Smooth muscle cell of bladder (primary cell): Measurements from ENCODE around the gene WNT5B. TPM values are rescaled to one million over a fixed set of nuclear protein-coding genes. Genes with fewer than 3 reads are reported as not detected.

Experiments
- total RNA-seq: library from RNA; depleted of rRNA; stranded (reverse); fragments of >200 nt; gene quantifications from 2 replicates; pipeline ENCODE4 v1.2.3, GENCODE V29; 2014

Gene WNT5B
- 14.7 and 30.3 TPM in 2 replicates for total RNA-seq

DNA sequence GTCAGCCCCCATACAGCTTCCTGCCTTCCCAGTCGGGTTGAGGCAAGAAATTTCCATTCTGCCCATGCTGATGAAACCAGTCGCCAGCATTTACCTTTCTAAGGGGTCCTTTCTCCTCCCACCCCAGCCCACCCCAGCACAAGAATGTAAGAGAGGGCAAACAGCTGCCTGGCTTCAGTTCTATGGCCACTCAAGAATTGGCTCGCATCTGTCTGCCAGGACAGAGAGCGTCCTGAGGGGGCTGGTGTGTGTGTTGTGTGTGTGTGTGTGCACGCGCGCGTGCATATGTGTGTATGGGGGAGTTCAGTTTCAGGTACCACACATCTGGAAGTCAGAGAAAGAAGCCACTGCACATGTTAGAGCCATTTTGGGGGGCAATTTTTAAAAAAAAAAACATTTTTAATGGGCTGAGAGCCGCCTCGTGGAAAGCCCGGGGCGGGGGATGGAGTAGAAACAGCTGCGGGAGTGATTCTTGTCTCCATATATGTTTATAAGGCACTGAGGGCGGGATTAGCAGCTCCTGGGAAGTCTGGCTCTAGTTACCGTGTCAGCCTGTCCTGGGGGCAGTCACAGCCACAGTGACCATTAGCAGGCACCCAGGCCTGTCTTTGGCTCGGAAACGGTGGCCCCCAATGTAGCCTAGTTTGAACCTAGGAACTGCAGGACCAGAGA lies at the start of gene WNT5B:
TSS of gene WNT5B (plus strand) at position 566 of the 672 bp plus-strand sequence. CDS start 2,124 bp downstream, outside the sequence.

DNA sequence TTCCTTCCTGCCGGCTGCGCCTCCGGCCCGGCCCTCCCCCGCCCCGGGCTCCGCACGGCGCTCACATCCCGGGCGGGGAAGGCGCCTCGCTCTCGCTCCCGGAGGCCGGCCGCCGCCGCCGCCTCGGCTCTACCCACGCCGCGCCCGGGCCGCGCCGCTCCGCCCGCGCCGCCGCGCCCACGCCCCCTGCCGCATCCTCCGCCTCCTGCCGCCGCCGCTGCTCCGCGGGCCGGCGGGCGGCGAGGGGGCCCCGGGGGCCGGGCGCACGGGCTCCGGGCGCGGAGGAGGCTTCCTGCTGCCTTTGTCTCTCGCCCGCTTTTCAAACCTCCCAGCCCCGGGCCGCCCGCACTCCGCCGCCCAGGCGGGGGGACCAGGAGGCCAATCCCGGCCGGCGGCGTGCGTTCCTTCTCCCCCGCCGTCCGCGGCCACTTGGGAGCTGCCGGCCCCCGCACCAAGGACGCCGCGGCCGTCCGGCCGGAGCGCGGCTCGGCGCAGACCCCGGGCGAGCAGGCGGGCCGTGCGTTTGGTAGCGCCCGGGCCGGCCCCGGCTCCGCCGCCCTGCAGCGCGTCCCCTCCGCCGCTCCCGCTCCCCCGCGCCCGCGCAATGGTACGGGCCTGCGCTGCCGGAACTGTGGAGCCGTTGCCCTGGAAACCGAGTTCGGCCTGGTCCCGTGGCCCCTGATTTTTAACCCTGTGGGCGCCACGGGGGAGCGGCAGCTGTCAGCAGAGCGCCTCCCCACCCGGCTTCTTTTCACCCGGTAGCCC lies 34.6 kb upstream of the WNT5B start, which contains the start of gene FBXL14:
TSS of gene FBXL14 (minus strand) at position 321 of the 765 bp plus-strand sequence. CDS start 515 bp downstream, outside the sequence.

DNA sequence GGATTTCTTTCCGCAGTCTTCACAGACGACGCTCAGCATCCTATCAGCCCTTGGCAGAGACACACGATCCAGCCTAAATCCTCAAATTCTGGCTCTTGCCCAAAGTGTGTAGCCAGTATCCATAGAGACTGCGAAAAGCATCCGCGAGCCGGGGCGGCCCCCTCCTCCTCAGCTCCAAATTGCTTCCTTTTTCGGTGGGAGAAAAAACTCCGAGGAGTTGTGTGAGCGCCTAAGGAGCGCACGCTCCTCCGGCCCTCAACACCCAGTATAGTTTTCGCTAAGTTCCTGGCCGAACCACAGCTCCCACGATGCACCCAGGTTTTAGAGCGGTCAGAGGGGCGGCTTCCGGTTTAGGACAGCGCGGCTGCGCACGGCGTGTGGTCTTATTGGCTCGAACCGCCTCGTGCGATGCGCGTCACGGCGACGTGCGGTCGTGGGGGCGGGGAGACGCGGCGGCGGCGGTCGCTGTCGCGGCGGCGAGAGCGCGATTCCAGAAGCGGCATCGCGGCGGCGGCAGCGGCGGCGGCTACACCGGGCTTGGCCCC lies 61.6 kb downstream of the WNT5B start, which contains the start of gene ADIPOR2:
TSS of gene ADIPOR2 (plus strand) at position 493 of the 545 bp plus-strand sequence. CDS start 63,274 bp downstream, outside the sequence.

Other genes starting within 250 kb of the WNT5B start
- 6.0 and 7.1 TPM in 2 replicates for gene FBXL14, start 34.6 kb upstream of the WNT5B start, total RNA-seq
- 25.6 and 27.7 TPM in 2 replicates for gene ADIPOR2, start 61.8 kb downstream of the WNT5B start, total RNA-seq
- not detected in 2 replicates for gene LRTM2, start 191.3 kb downstream of the WNT5B start, total RNA-seq